T-helper 1 cell treated with Interleukin-12 subunit alpha and Interleukin-12 subunit beta and Interleukin-4 antibody, amounts not matched to agents 30 ng/mL and 1 ng/mL, for 36 hours (primary cell): Measurements from ENCODE around the gene COTL1. TPM values are rescaled to one million over a fixed set of nuclear protein-coding genes. Genes with fewer than 3 reads are reported as not detected.

Experiments used
- total RNA-seq: library from RNA; stranded (reverse); gene quantifications from 2 replicates; pipeline ENCODE4 v1.2.3, GENCODE V29; 2022

The COTL1 gene
- total RNA-seq, 1 donor from 2014 or later: 777 TPM

Other genes starting within 250 kb of the COTL1 start
- gene ATP2C2, start 249.5 kb downstream of the COTL1 start, total RNA-seq: not detected in 2 replicates
- gene MEAK7, start 113.4 kb downstream of the COTL1 start, total RNA-seq: 33.9 and 39.8 TPM in 2 replicates
- gene KLHL36, start 30.4 kb upstream of the COTL1 start, total RNA-seq: 57.2 and 59.8 TPM in 2 replicates
- gene USP10, start 81.9 kb upstream of the COTL1 start, total RNA-seq: 111 and 116 TPM in 2 replicates
- 0.12 and 0.17 TPM in 2 replicates for gene CRISPLD2, start 201.9 kb upstream of the COTL1 start, total RNA-seq